Stimulated activated CD4-positive, alpha-beta T cell treated with anti-CD3 and anti-CD28 coated beads, Interleukin-4, amount 100 ng/mL, for 4 hours (primary cell): Measurements from ENCODE around the gene HDAC5.
A peak's percentile ranks its signal among the peaks of the same experiment; 100 is the strongest.
"Not testable (repeated sequence)": the region's sequence is repeated elsewhere in the genome, so short reads cannot be mapped to it uniquely, and the experiment has no call there.

Experiments used
- DNase-seq, 2 experiments: peaks; one replicate each; pipeline ENCODE4 v3.0.0-alpha.2; 2020

Gene HDAC5

GRCh38 chr17:44123356-44124117 lies at the start of gene HDAC5:
Gene HDAC5 (minus strand): TSS chr17:44123641. CDS start chr17:44117515, 6,126 bp downstream.
- peak; percentile 94 to 95 for DNase-seq

- no peak for DNase-seq
These were observed 48.6 kb upstream of the HDAC5 start for GRCh38 chr17:44171931-44172455.

- no peak for DNase-seq
These were observed 47.2 kb upstream of the HDAC5 start, which contains the start of gene ASB16 for GRCh38 chr17:44170499-44171201. Gene ASB16 (plus strand): TSS chr17:44170704. CDS start chr17:44170790, 86 bp downstream.

- DNase-seq, result no peak
These were observed 46.7 kb upstream of the HDAC5 start for GRCh38 chr17:44170135-44170498.

- no peak for DNase-seq
These were observed 43.9 kb upstream of the HDAC5 start for GRCh38 chr17:44167181-44167861.

- no peak for DNase-seq
These were observed 41.0 kb upstream of the HDAC5 start for GRCh38 chr17:44164476-44164875.

GRCh38 chr17:44159519-44160210 lies 36.2 kb upstream of the HDAC5 start:
- DNase-seq, result peak in 1 of 2 experiments; percentile 28

- no peak for DNase-seq
These were observed 32.0 kb upstream of the HDAC5 start for GRCh38 chr17:44155488-44155887.

- DNase-seq, result no peak
These were observed 29.4 kb upstream of the HDAC5 start for GRCh38 chr17:44152875-44153274.

- no peak for DNase-seq
These were observed 26.4 kb upstream of the HDAC5 start for GRCh38 chr17:44149750-44150329.

- not testable (repeated sequence) for DNase-seq
These were observed 25.6 kb upstream of the HDAC5 start for GRCh38 chr17:44149066-44149465.

GRCh38 chr17:44147812-44148211 lies 24.4 kb upstream of the HDAC5 start:
- DNase-seq, result no peak

- no peak for DNase-seq
These were observed 23.2 kb upstream of the HDAC5 start for GRCh38 chr17:44146375-44147346.

- DNase-seq, result no peak
These were observed 21.7 kb upstream of the HDAC5 start for GRCh38 chr17:44144966-44145739.

- DNase-seq, result not testable (repeated sequence)
These were observed 20.5 kb upstream of the HDAC5 start for GRCh38 chr17:44143921-44144320.

GRCh38 chr17:44137891-44138709 lies 14.7 kb upstream of the HDAC5 start:
- peak; percentile 64 to 88 for DNase-seq

GRCh38 chr17:44134752-44135568 lies 11.5 kb upstream of the HDAC5 start:
- no peak for DNase-seq

- no peak for DNase-seq
These were observed 10.6 kb upstream of the HDAC5 start for GRCh38 chr17:44133918-44134476.
